CD4-positive, CD25-positive, alpha-beta regulatory T cell (primary cell): ENCODE measurements around the gene CDC45. TPM values are rescaled to one million over a fixed set of nuclear protein-coding genes. Genes with fewer than 3 reads are reported as not detected.

ENCODE experiments used
- ATAC-seq, 2 donors: fragments of 150-1000 bp; cut with Tn5 transposase; one replicate each; pipeline ENCODE4 v1.10.0; 2021; ENCODE audit warnings: low read depth in 2 of 2, moderate number of reproducible peaks in 2 of 2, moderate library complexity in 1 of 2
- DNase-seq, 3 donors: peaks; one replicate each; pipeline versions ENCODE4 v3.0.0 to v3.0.0-alpha.2; 2012 to 2022; ENCODE audit warnings: mixed read lengths in 1 of 3
- H3K27ac ChIP-seq: one replicate; pipeline ENCODE4 v1.7.0; 2013; ENCODE audit warnings: mild to moderate bottlenecking, low read length; ENCODE audit not compliant: insufficient read depth, poor library complexity, severe bottlenecking
- H3K27me3 ChIP-seq: one replicate; pipeline ENCODE4 v1.7.0; 2013; ENCODE audit warnings: low read length; ENCODE audit not compliant: control insufficient read depth, insufficient read depth
- H3K36me3 ChIP-seq: one replicate; pipeline ENCODE4 v1.7.0; 2013; ENCODE audit warnings: mild to moderate bottlenecking, low read length, moderate library complexity; ENCODE audit not compliant: control insufficient read depth, insufficient read depth
- H3K4me1 ChIP-seq: 2 replicates; pipeline ENCODE4 v1.7.0; 2013; ENCODE audit warnings: mild to moderate bottlenecking, low read length; ENCODE audit not compliant: insufficient read depth, control insufficient read depth, poor library complexity, severe bottlenecking
- H3K4me3 ChIP-seq: one replicate; pipeline ENCODE4 v1.7.0; 2013; ENCODE audit warnings: low read depth, mild to moderate bottlenecking, low read length, moderate library complexity
- H3K9me3 ChIP-seq, 2 experiments: 1 replicate in 1 of 2; 2 replicates in 1 of 2; pipeline ENCODE4 v1.7.0; 2013; ENCODE audit warnings: low read length in 2 of 2, mild to moderate bottlenecking in 1 of 2, moderate library complexity in 1 of 2; ENCODE audit not compliant: control insufficient read depth in 2 of 2
- H3K27ac Mint-ChIP-seq, 3 donors: one replicate each; pipeline ENCODE4 v1.8.0; 2020 to 2022; ENCODE audit warnings: mild to moderate bottlenecking in 3 of 3, mixed read lengths in 3 of 3, moderate library complexity in 2 of 3
- H3K27me3 Mint-ChIP-seq: one replicate; pipeline ENCODE4 v1.8.0; 2022; ENCODE audit warnings: mild to moderate bottlenecking, mixed read lengths
- H3K36me3 Mint-ChIP-seq: one replicate; pipeline ENCODE4 v1.8.0; 2020; ENCODE audit warnings: mixed read lengths
- H3K4me1 Mint-ChIP-seq, 4 donors: one replicate each; pipeline ENCODE4 v1.8.0; 2020 to 2022; ENCODE audit warnings: mixed read lengths in 4 of 4, mild to moderate bottlenecking in 1 of 4
- H3K4me3 Mint-ChIP-seq, 4 donors: one replicate each; pipeline ENCODE4 v1.8.0; 2020 to 2022; ENCODE audit warnings: mild to moderate bottlenecking in 4 of 4, mixed read lengths in 4 of 4, moderate library complexity in 3 of 4
- H3K9me3 Mint-ChIP-seq, 7 donors: one replicate each; pipeline ENCODE4 v1.8.0; 2020 to 2022; ENCODE audit warnings: mixed read lengths in 7 of 7, mild to moderate bottlenecking in 3 of 7, moderate library complexity in 2 of 7
- polyA plus RNA-seq, 4 donors: library from polyadenylated mRNA; unstranded; fragments of 300-500 nt; fragmentation: Illumina TruSeq; gene quantifications; one replicate each; pipeline ENCODE4 v1.2.3, GENCODE V29; 2021
- total RNA-seq: library from RNA; stranded (reverse); gene quantifications from one replicate; pipeline ENCODE4 v1.2.3, GENCODE V29; 2022

CDC45 gene
- total and polyA plus RNA-seq, 5 donors from 2014 or later: 0.56 to 3.4 (median 2.5) TPM

GRCh38 chr22:19533049-19533626 is 53.4 kb downstream of the CDC45 start:
- DNase-seq (no peak), ATAC-seq (no peak)
- peaks cover 0 to 3% (median 0%) of the 10 kb centered on the region in 4 donors for H3K4me1 Mint-ChIP-seq
- no peak overlapping the region for H3K4me3 Mint-ChIP-seq
- Histone ChIP-seq H3K36me3 (no peaks in the 10 kb centered on the region), H3K9me3 (no peaks in the 10 kb centered on the region), H3K27ac (no peak overlapping the region), H3K27me3 (no peaks in the 10 kb centered on the region), H3K4me1 (no peaks in the 10 kb centered on the region), H3K4me3 (no peak overlapping the region)
- peaks cover 27% of the 10 kb centered on the region for H3K27me3 Mint-ChIP-seq
- no peak overlapping the region for H3K27ac Mint-ChIP-seq
- H3K36me3 Mint-ChIP-seq: no peaks in the 10 kb centered on the region
- H3K9me3 Mint-ChIP-seq: peaks cover 0 to 3% (median 0%) of the 10 kb centered on the region in 7 donors

GRCh38 chr22:19533857-19534256 is 54.1 kb downstream of the CDC45 start:
- H3K36me3 Mint-ChIP-seq: no peaks in the 10 kb centered on the region
- H3K9me3 Mint-ChIP-seq: peaks cover 0 to 3% (median 0%) of the 10 kb centered on the region in 7 donors
- no peak overlapping the region for H3K4me3 Mint-ChIP-seq
- H3K4me1 ChIP-seq: no peaks in the 10 kb centered on the region
- no peaks in the 10 kb centered on the region for H3K36me3 ChIP-seq
- H3K4me1 Mint-ChIP-seq: peaks cover 0 to 3% (median 0%) of the 10 kb centered on the region in 4 donors
- no peak overlapping the region for H3K27ac ChIP-seq
- DNase-seq (no peak), ATAC-seq (no peak)
- H3K27me3 ChIP-seq: no peaks in the 10 kb centered on the region
- H3K9me3 ChIP-seq: no peaks in the 10 kb centered on the region
- no peak overlapping the region for H3K27ac Mint-ChIP-seq
- peaks cover 31% of the 10 kb centered on the region for H3K27me3 Mint-ChIP-seq
- H3K4me3 ChIP-seq: no peak overlapping the region

- Histone ChIP-seq H3K27ac (no peak overlapping the region), H3K4me1 (no peaks in the 10 kb centered on the region), H3K9me3 (no peaks in the 10 kb centered on the region), H3K4me3 (no peak overlapping the region), H3K27me3 (no peaks in the 10 kb centered on the region), H3K36me3 (no peaks in the 10 kb centered on the region)
- Mint-ChIP-seq H3K27me3 (peaks cover 36% of the 10 kb centered on the region), H3K9me3 (peaks cover 0 to 3% (median 0%) of the 10 kb centered on the region in 7 donors), H3K4me3 (no peak overlapping the region), H3K4me1 (peaks cover 0 to 3% (median 0%) of the 10 kb centered on the region in 4 donors), H3K27ac (no peak overlapping the region), H3K36me3 (no peaks in the 10 kb centered on the region)
- no peak for ATAC-seq
- DNase-seq: no peak
These were observed 55.3 kb downstream of the CDC45 start for GRCh38 chr22:19535001-19535400.

- Histone ChIP-seq H3K9me3 (no peaks in the 10 kb centered on the region), H3K4me3 (no peak overlapping the region), H3K27me3 (no peaks in the 10 kb centered on the region), H3K27ac (no peak overlapping the region), H3K36me3 (no peaks in the 10 kb centered on the region), H3K4me1 (no peaks in the 10 kb centered on the region)
- Mint-ChIP-seq H3K4me1 (peaks cover 0 to 3% (median 0%) of the 10 kb centered on the region in 4 donors), H3K36me3 (no peaks in the 10 kb centered on the region), H3K27ac (no peak overlapping the region), H3K4me3 (no peak overlapping the region), H3K9me3 (peaks cover 0 to 3% (median 0%) of the 10 kb centered on the region in 7 donors), H3K27me3 (peaks cover 28% of the 10 kb centered on the region)
- ATAC-seq: no peak
- DNase-seq: no peak
These were observed 56.8 kb downstream of the CDC45 start for GRCh38 chr22:19536564-19536963.

GRCh38 chr22:19537941-19538488 is 58.3 kb downstream of the CDC45 start:
- Mint-ChIP-seq H3K9me3 (peaks cover 0 to 3% (median 0%) of the 10 kb centered on the region in 7 donors), H3K4me3 (no peak overlapping the region), H3K4me1 (peaks cover 0 to 3% (median 0%) of the 10 kb centered on the region in 4 donors), H3K36me3 (no peaks in the 10 kb centered on the region), H3K27ac (no peak overlapping the region), H3K27me3 (peaks cover 33% of the 10 kb centered on the region)
- no peak for ATAC-seq
- Histone ChIP-seq H3K9me3 (no peaks in the 10 kb centered on the region), H3K4me3 (no peak overlapping the region), H3K27ac (no peak overlapping the region), H3K27me3 (no peaks in the 10 kb centered on the region), H3K4me1 (no peaks in the 10 kb centered on the region), H3K36me3 (no peaks in the 10 kb centered on the region)
- no peak for DNase-seq

GRCh38 chr22:19540394-19540793 is 60.7 kb downstream of the CDC45 start:
- H3K27ac Mint-ChIP-seq: no peak overlapping the region
- no peak overlapping the region for H3K4me3 ChIP-seq
- no peaks in the 10 kb centered on the region for H3K4me1 Mint-ChIP-seq
- H3K4me1 ChIP-seq: no peaks in the 10 kb centered on the region
- no peaks in the 10 kb centered on the region for H3K9me3 ChIP-seq
- peaks cover 23% of the 10 kb centered on the region for H3K27me3 Mint-ChIP-seq
- H3K36me3 ChIP-seq: no peaks in the 10 kb centered on the region
- peaks cover 0 to 2% (median 0%) of the 10 kb centered on the region in 7 donors for H3K9me3 Mint-ChIP-seq
- no peak overlapping the region for H3K4me3 Mint-ChIP-seq
- no peak for DNase-seq
- H3K36me3 Mint-ChIP-seq: no peaks in the 10 kb centered on the region
- no peaks in the 10 kb centered on the region for H3K27me3 ChIP-seq
- no peak overlapping the region for H3K27ac ChIP-seq
- no peak for ATAC-seq

- Mint-ChIP-seq H3K27me3 (peaks cover 19% of the 10 kb centered on the region), H3K36me3 (no peaks in the 10 kb centered on the region), H3K9me3 (peaks cover 0 to 2% (median 0%) of the 10 kb centered on the region in 7 donors), H3K4me3 (no peak overlapping the region), H3K4me1 (no peaks in the 10 kb centered on the region), H3K27ac (peak overlapping the region in 1 of 3 donors; percentile 73)
- Histone ChIP-seq H3K27ac (no peak overlapping the region), H3K4me1 (no peaks in the 10 kb centered on the region), H3K27me3 (no peaks in the 10 kb centered on the region), H3K9me3 (no peaks in the 10 kb centered on the region), H3K4me3 (no peak overlapping the region), H3K36me3 (no peaks in the 10 kb centered on the region)
- ATAC-seq: no peak
- no peak for DNase-seq
These were observed 64.4 kb downstream of the CDC45 start for GRCh38 chr22:19543970-19544708.

GRCh38 chr22:19545935-19546207 is 66.2 kb downstream of the CDC45 start:
- H3K4me3 Mint-ChIP-seq: no peak overlapping the region
- no peaks in the 10 kb centered on the region for H3K4me1 Mint-ChIP-seq
- Histone ChIP-seq H3K9me3 (no peaks in the 10 kb centered on the region), H3K27ac (no peak overlapping the region), H3K4me1 (no peaks in the 10 kb centered on the region), H3K4me3 (no peak overlapping the region), H3K27me3 (no peaks in the 10 kb centered on the region), H3K36me3 (no peaks in the 10 kb centered on the region)
- H3K9me3 Mint-ChIP-seq: peaks cover 0 to 2% (median 0%) of the 10 kb centered on the region in 7 donors
- no peak for DNase-seq
- no peak for ATAC-seq
- no peaks in the 10 kb centered on the region for H3K36me3 Mint-ChIP-seq
- no peak overlapping the region for H3K27ac Mint-ChIP-seq
- peaks cover 15% of the 10 kb centered on the region for H3K27me3 Mint-ChIP-seq
